Prostate gland (tissue), 2 donors: ENCODE measurements around the gene PBX4.
"Not testable (repeated sequence)": the region's sequence is repeated elsewhere in the genome, so short reads cannot be mapped to it uniquely, and the experiment has no call there.

Experiments
- CTCF ChIP-seq, 4 experiments: fragments of 200-600 bp in 2 of 4; fragments of 450-650 bp in 2 of 4; sonication (generic) in 2 of 4; IDR thresholded peaks; 1 replicate in 3 of 4; 2 replicates in 1 of 4; pipeline ENCODE4 v1.5.1; 2016 to 2019; ENCODE audit warnings: antibody characterized with exemption in 4 of 4, mild to moderate bottlenecking in 2 of 4, moderate library complexity in 2 of 4
- POLR2A ChIP-seq: fragments of 450-650 bp; IDR thresholded peaks from one replicate; pipeline ENCODE4 v1.6.1; 2016; ENCODE audit warnings: antibody characterized with exemption, mild to moderate bottlenecking
- POLR2AphosphoS5 ChIP-seq: sonication (generic); formaldehyde crosslinking; IDR thresholded peaks from one replicate; pipeline ENCODE4 v1.6.1; 2017; ENCODE audit warnings: antibody characterized with exemption

GRCh38 chr19:19606686-19607085 is 11.8 kb downstream of the PBX4 start:
- not testable (repeated sequence) for TF ChIP-seq CTCF (IDR thresholded peaks at IDR 0.05); POLR2AphosphoS5; POLR2A
